Measurements from ENCODE around the gene INTS4. TPM values are rescaled to one million over a fixed set of nuclear protein-coding genes. Genes with fewer than 3 reads are reported as not detected.
"Not testable (repeated sequence)": the region's sequence is repeated elsewhere in the genome, so short reads cannot be mapped to it uniquely, and the experiment has no call there.

INTS4 gene
- total RNA-seq, 2 donors from 2014 or later = 22.7 to 30.9 TPM

GRCh38 chr11:77873345-77873744 lies 121.1 kb downstream of the INTS4 start:
- no peaks in the 10 kb centered on the region for H3K27me3 ChIP-seq
- H3K9me3 ChIP-seq = no peaks in the 10 kb centered on the region
- intact Hi-C loops (cut with DNase I) = no loop called here
- WGBS, 2 donors = 88 to 97% methylated on average over 1 of the region's 1 CpG
- ATAC-seq = no peak
- H3K4me1 ChIP-seq = no peaks in the 10 kb centered on the region
- no peak overlapping the region for H3K27ac ChIP-seq
- TF ChIP-seq POLR2A (IDR thresholded peaks at IDR 0.05) (no peak), CTCF (IDR thresholded peaks at IDR 0.05) (no peak)
- peaks cover 0 to 4% of the 10 kb centered on the region in 2 donors for H3K36me3 ChIP-seq (replicated peaks in 1 of 2; ENCODE audit: insufficient read depth in 1 of 2, low read depth in 2 of 2)
- H3K4me3 ChIP-seq = no peak overlapping the region
- no peak for DNase-seq

DNA sequence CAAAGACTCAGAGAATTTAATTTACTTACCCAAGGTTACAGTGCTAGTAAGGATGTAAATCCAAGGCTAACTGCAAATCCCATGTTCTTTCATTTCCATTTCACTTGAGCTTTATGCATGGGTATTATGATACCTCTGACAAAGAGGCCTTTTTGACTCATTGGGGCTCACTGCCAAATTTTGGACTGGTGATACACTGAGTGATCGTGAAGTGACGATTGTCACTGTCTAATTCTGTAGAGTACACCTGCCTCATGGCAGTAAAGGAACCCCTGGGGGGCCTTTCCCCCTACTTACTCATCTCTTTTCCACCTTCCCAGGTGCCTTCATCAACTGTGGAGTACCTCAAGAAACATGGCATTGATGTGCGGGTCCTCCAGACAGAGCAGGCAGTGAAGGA lies 122.6 kb downstream of the INTS4 start:
- DNase-seq (no peak), ATAC-seq (no peak)
- H3K27ac ChIP-seq = no peak overlapping the region
- H3K4me1 ChIP-seq = no peaks in the 10 kb centered on the region
- H3K27me3 ChIP-seq = no peaks in the 10 kb centered on the region
- no peak overlapping the region for H3K4me3 ChIP-seq
- no peak for TF ChIP-seq CTCF (IDR thresholded peaks at IDR 0.05)
- no peak for TF ChIP-seq POLR2A (IDR thresholded peaks at IDR 0.05)
- H3K36me3 ChIP-seq (replicated peaks in 1 of 2; ENCODE audit: insufficient read depth in 1 of 2, low read depth in 2 of 2) = peaks cover 0 to 2% of the 10 kb centered on the region in 2 donors
- H3K9me3 ChIP-seq = no peaks in the 10 kb centered on the region
- 98 to 100% methylated on average over 3 of the region's 3 CpGs for WGBS, 2 donors
- intact Hi-C loops (cut with DNase I) = no loop called here

DNA sequence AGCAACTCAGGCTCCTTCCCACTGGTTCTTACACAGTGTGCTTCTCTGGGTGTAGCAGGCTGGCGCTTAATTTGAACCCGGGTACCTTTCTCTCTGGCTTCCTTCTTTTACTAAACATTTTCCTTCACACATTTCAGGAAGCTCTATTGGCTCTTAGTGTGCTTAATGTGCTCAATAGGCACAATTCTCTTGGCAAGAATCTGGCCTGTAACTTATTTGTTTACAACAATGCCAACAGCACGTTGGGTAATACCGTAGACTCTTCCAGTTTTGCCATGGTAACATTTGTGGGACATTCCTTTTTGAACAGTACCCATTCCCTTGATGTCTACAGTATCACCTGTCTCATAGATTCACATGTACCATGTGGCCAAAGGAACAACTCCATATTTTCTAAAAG lies 125.7 kb downstream of the INTS4 start:
- Histone ChIP-seq H3K36me3 (replicated peaks in 1 of 2; ENCODE audit: insufficient read depth in 1 of 2, low read depth in 2 of 2) (peaks cover 0 to 2% of the 10 kb centered on the region in 2 donors), H3K27me3 (no peaks in the 10 kb centered on the region), H3K4me1 (no peaks in the 10 kb centered on the region), H3K4me3 (no peak overlapping the region), H3K27ac (no peak overlapping the region), H3K9me3 (no peaks in the 10 kb centered on the region)
- intact Hi-C loops (cut with DNase I) = no loop called here
- TF ChIP-seq CTCF (IDR thresholded peaks at IDR 0.05) (no peak), POLR2A (IDR thresholded peaks at IDR 0.05) (no peak)
- DNase-seq (no peak), ATAC-seq (no peak)
- WGBS, 2 donors = 98% methylated on average over 4 of the region's 4 CpGs

GRCh38 chr11:77866336-77866735 lies 128.1 kb downstream of the INTS4 start:
- H3K4me1 ChIP-seq = peaks cover 7% of the 10 kb centered on the region
- no peak for TF ChIP-seq POLR2A (IDR thresholded peaks at IDR 0.05)
- TF ChIP-seq CTCF (IDR thresholded peaks at IDR 0.05) = no peak
- H3K36me3 ChIP-seq (replicated peaks in 1 of 2; ENCODE audit: insufficient read depth in 1 of 2, low read depth in 2 of 2) = peaks cover 0 to under 1% of the 10 kb centered on the region in 2 donors
- no peak overlapping the region for H3K27ac ChIP-seq
- intact Hi-C loops (cut with DNase I) = no loop called here
- ATAC-seq (no peak), DNase-seq (no peak)
- 65 to 73% methylated on average over 1 of the region's 1 CpG for WGBS, 2 donors
- no peak overlapping the region for H3K4me3 ChIP-seq
- H3K27me3 ChIP-seq = no peaks in the 10 kb centered on the region
- no peaks in the 10 kb centered on the region for H3K9me3 ChIP-seq

DNA sequence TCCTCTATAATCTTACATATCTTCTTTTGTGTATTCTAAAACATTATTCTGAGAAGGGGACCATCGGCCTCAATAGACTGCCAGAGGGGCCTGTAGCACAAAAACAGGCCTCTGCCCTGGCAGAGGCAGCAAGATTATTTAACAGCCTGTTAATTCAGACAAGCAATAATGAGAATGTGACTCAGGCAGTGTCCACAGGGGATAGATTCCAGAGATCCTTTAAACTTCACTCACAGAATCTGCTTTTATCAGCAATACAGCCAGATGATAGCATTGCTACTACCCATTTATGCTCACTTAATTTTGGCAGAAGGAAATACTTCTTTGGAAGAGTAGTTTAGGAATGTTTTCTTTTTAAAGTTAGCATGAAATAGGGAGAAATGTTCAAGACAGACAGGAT lies 128.7 kb downstream of the INTS4 start:
- Histone ChIP-seq H3K27me3 (no peaks in the 10 kb centered on the region), H3K4me1 (peaks cover 9% of the 10 kb centered on the region), H3K4me3 (no peak overlapping the region), H3K36me3 (replicated peaks in 1 of 2; ENCODE audit: insufficient read depth in 1 of 2, low read depth in 2 of 2) (no peaks in the 10 kb centered on the region), H3K9me3 (no peaks in the 10 kb centered on the region), H3K27ac (no peak overlapping the region)
- TF ChIP-seq CTCF (IDR thresholded peaks at IDR 0.05) = no peak
- no peak for TF ChIP-seq POLR2A (IDR thresholded peaks at IDR 0.05)
- DNase-seq (no peak), ATAC-seq (no peak)
- intact Hi-C loops (cut with DNase I) = no loop called here
- WGBS, 2 donors = 85 to 91% methylated on average over 1 of the region's 1 CpG

DNA sequence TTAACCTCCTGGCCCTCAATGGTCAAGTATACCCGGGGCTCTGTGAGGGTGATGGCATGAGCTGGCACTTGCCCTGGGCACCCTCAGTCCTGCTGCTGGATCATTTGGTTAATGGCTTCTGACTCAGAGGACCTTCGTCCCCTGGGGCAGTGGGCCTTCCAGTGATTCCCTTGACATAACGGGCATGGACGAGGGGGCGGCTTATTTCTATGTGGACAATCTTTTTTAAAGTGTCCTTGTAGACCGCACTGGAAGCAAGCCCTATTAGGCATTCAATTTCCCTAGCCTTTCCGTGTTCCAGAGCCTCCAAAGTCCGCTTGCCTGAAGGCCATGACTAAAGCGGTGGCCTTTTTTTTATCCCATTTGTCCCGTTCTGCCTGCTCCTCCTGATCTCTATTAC lies 133.0 kb downstream of the INTS4 start:
- 52 to 56% methylated on average over 10 of the region's 10 CpGs for WGBS, 2 donors
- H3K4me3 ChIP-seq; H3K4me1 ChIP-seq; ATAC-seq; H3K36me3 ChIP-seq (replicated peaks in 1 of 2; ENCODE audit: insufficient read depth in 1 of 2, low read depth in 2 of 2); H3K27me3 ChIP-seq; intact Hi-C loops (cut with DNase I); H3K9me3 ChIP-seq; H3K27ac ChIP-seq: not testable (repeated sequence)
- DNase-seq = peak in 1 of 4 donors; percentile 7

DNA sequence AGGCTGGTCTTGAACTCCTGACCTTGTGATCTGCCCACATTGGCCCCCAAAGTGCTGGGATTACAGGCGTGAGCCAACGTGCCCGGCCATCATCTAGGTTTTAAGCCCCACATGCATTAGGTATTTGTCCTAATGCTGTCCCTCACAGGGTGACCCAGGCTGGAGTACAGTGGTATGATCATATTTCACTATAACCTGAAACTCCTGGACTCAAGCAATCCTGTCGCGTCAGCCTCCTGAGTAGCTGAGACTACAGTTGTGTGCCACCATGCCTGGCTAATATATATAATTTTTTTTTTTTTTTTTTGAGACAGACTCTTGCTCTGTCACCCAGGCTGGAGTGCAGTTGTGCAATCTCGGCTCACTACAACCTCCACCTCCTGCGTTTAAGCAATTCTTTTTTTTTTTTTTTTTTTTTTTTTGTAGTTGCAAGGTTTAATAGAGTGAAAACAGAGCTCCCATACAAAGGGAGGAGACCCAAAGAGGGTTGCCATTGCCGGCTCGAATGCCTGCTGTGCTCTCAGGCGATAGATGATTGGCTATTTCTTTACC lies 136.5 kb downstream of the INTS4 start:
- H3K27me3 ChIP-seq; DNase-seq; H3K4me3 ChIP-seq; H3K4me1 ChIP-seq; intact Hi-C loops (cut with DNase I); ATAC-seq; H3K36me3 ChIP-seq (replicated peaks in 1 of 2; ENCODE audit: insufficient read depth in 1 of 2, low read depth in 2 of 2); H3K27ac ChIP-seq: not testable (repeated sequence)
- H3K9me3 ChIP-seq = peaks cover 0 to 14% (median 0%) of the 10 kb centered on the region in 3 donors
- 90% methylated on average over 7 to 10 of the region's 10 CpGs for WGBS, 2 donors
